ENCODE results near the gene C1QTNF6.

Gene C1QTNF6

GRCh38 chr22:37220543-37220981 is 32.5 kb upstream of the C1QTNF6 start:
- Histone ChIP-seq H3K27me3 (ENCODE audit: insufficient read depth, poor library complexity, severe bottlenecking) (no peaks in the 10 kb centered on the region), H3K4me3 (replicated peaks; ENCODE audit: insufficient read depth, low read length) (no peak overlapping the region), H3K27ac (replicated peaks) (no peak overlapping the region)
- DNase-seq (ENCODE audit: low read depth in 1 of 2, low spot score in 1 of 2): no peak
- TF ChIP-seq GABPA (IDR thresholded peaks at IDR 0.05; ENCODE audit: low read depth) (no peak), CTCF (IDR thresholded peaks at IDR 0.05; ENCODE audit: insufficient read depth, low read length) (no peak), POLR2AphosphoS5 (IDR thresholded peaks at IDR 0.05; ENCODE audit: low read depth) (no peak), SPI1 (IDR thresholded peaks at IDR 0.05; ENCODE audit: borderline replicate concordance, low read depth) (no peak), REST (IDR thresholded peaks at IDR 0.05; ENCODE audit: insufficient replicate concordance, low read depth) (no peak)

DNA sequence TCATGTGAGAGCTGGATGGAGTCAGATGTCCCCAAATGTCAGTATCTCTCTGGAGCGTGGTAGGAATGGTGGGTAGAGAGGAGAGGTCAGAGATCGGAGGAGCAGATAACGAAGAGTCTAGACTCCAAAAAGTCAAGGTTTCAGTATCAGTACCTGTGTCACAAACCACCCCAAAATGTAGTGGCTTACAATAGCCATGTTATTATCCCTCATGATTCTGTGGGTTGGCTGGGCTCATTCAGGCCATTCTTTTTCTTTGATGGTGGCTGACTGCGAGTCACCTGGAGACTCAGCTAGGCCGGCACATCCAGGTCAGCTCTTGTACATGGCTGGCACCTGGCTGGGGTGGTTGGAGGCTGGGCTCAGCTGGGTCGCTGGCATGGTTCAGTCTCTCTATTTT is 31.5 kb upstream of the C1QTNF6 start:
- Histone ChIP-seq H3K27me3 (ENCODE audit: insufficient read depth, poor library complexity, severe bottlenecking) (no peaks in the 10 kb centered on the region), H3K4me3 (replicated peaks; ENCODE audit: insufficient read depth, low read length) (no peak overlapping the region), H3K27ac (replicated peaks) (no peak overlapping the region)
- TF ChIP-seq GABPA (IDR thresholded peaks at IDR 0.05; ENCODE audit: low read depth) (no peak), POLR2AphosphoS5 (IDR thresholded peaks at IDR 0.05; ENCODE audit: low read depth) (no peak), REST (IDR thresholded peaks at IDR 0.05; ENCODE audit: insufficient replicate concordance, low read depth) (no peak), CTCF (IDR thresholded peaks at IDR 0.05; ENCODE audit: insufficient read depth, low read length) (no peak), SPI1 (IDR thresholded peaks at IDR 0.05; ENCODE audit: borderline replicate concordance, low read depth) (no peak)
- DNase-seq (ENCODE audit: low read depth in 1 of 2, low spot score in 1 of 2): no peak

DNA sequence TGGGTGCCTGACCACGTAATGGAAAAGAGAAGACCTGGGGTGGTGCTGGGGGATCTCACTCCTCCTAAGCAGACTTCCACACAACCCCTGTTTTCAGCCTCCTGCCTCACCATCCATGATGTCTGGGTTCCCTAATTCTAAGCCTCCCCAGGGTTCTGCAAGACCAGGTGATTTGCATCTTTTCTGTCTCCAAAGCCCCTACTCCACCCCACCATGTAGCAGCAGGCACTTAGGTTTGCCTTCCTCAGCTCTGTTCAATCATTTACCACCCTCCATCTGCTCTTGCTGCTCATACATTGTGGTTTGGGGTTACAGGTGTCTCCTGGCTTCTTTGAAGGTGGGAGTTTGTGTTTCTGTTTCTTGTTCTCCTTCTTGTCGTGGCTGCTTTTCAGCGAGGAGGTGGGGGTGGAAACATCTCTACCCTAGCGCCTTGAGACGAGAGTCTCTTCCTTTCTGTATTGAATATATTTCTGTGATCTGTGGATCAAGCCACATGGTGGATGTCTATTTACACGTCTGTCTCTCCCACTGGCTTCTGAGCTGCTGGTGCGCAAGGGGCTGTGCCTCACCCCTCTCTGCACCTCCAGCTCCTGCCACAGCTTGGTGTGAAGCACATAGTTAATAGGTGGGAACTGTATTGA is 30.8 kb upstream of the C1QTNF6 start:
- TF ChIP-seq POLR2AphosphoS5 (IDR thresholded peaks at IDR 0.05; ENCODE audit: low read depth) (peak; percentile 17; the same call in 1 of the 2 replicates), GABPA (IDR thresholded peaks at IDR 0.05; ENCODE audit: low read depth) (no peak), SPI1 (IDR thresholded peaks at IDR 0.05; ENCODE audit: borderline replicate concordance, low read depth) (peak; percentile 18; the same call in 1 of the 2 replicates)
- H3K27me3 ChIP-seq (ENCODE audit: insufficient read depth, poor library complexity, severe bottlenecking): no peaks in the 10 kb centered on the region
- H3K27ac ChIP-seq (replicated peaks): no peak overlapping the region
- DNase-seq (ENCODE audit: low read depth in 1 of 2, low spot score in 1 of 2): no peak
- no peak overlapping the region for H3K4me3 ChIP-seq (replicated peaks; ENCODE audit: insufficient read depth, low read length)

DNA sequence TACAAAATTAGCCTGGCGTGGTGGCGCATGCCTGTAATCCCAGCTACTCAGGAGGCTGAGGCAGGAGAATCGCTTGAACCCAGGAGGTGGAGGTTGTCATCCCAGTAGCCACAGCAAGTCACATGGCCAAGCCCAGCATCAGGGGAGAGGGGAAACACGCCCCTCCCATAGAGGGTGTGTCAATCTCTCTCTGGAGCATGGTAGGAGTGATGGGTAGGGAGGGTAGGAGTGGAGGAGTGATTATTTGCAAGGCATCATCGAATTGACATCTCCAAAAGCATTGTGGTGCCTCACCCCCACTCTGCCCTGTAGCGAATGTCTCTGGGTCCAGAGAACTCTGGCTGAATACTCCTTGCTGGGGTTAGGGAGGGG is 30.3 kb upstream of the C1QTNF6 start:
- H3K27ac ChIP-seq (replicated peaks): no peak overlapping the region
- DNase-seq (ENCODE audit: low read depth in 1 of 2, low spot score in 1 of 2): no peak
- TF ChIP-seq REST (IDR thresholded peaks at IDR 0.05; ENCODE audit: insufficient replicate concordance, low read depth) (no peak), SPI1 (IDR thresholded peaks at IDR 0.05; ENCODE audit: borderline replicate concordance, low read depth) (no peak), GABPA (IDR thresholded peaks at IDR 0.05; ENCODE audit: low read depth) (no peak), POLR2AphosphoS5 (IDR thresholded peaks at IDR 0.05; ENCODE audit: low read depth) (no peak), CTCF (IDR thresholded peaks at IDR 0.05; ENCODE audit: insufficient read depth, low read length) (no peak)
- H3K27me3 ChIP-seq (ENCODE audit: insufficient read depth, poor library complexity, severe bottlenecking): no peaks in the 10 kb centered on the region
- no peak overlapping the region for H3K4me3 ChIP-seq (replicated peaks; ENCODE audit: insufficient read depth, low read length)
